Activated gamma-delta T cell treated with anti-CD3 and anti-CD28 coated beads, Interleukin-2, amount 50 U/mL, for 16 hours (primary cell): ENCODE measurements around the gene NCLN.
"Not testable (repeated sequence)": the region's sequence is repeated elsewhere in the genome, so short reads cannot be mapped to it uniquely, and the experiment has no call there.

Source experiments
- DNase-seq: peaks from one replicate; pipeline ENCODE4 v3.0.0-alpha.2; 2020; ENCODE audit warnings: low read depth

The NCLN gene

GRCh38 chr19:3183721-3184641, 1.7 kb upstream of the NCLN start:
- DNase-seq = no peak

- peak; percentile 52 for DNase-seq
Measured at GRCh38 chr19:3184847-3185460, 776 bp upstream of the NCLN start.

DNA sequence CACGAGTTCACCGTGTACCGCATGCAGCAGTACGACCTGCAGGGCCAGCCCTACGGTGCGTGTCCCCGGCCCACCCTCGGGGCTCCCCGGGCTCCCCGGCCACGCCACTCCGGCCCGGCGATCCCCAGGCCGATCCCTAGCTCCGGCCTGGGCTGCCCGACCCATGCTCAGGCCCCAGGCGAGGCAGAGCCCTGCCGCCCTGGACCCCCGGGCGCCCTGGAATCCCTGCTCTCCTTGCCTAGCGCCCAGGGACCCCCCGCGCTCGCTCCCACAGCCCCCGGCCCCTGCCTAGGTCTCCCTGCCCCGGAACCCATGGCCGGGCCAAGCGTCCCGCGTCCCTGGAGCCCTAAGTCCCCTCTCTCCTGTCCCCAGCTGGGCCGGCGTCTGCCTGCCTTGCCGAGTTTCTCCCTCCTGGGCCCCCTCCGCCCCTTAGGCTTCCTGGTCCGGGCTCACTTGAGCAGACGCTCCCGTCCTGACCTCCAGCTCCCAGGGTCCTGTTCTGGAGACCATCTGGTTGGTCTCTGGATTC, 494 bp downstream of the NCLN start:
- DNase-seq = no peak

DNA sequence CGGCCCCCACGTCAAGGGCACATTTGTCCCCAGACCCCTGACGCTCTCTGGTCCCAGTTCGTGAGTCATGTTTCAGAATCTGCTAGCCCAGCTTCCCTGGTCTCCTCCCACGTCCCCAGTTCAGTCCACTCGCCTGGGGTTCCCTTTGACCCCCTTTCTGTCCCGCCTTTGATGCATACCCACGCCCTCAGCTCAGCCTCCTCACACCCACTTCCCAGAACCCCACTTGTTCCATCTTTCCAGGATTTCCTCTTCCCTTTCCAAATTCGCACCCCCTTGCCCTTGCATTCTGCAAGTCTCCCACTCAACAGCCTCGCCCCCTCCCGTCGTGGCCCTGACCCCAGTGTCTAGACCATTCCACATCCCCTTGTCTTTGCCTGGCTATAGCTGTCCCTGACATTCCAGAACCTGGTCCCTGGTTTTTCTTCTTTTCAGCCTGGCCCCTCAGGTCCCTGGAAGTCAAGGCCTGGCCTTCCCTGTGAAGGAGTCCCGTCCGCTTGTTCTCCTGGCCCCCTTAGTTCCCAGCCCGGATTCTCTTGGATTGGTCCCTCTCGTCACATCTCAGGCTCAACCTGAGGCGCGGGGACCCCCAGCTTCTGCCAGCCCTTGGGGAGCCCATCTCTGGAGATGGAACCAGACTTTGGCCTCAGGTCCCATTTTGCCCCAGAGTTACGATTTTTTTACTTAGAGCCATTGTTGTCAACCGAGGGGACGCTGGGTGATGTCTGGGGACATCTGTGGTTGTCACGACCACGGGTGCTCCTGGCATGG, 1.3 kb downstream of the NCLN start:
- DNase-seq = no peak

DNA sequence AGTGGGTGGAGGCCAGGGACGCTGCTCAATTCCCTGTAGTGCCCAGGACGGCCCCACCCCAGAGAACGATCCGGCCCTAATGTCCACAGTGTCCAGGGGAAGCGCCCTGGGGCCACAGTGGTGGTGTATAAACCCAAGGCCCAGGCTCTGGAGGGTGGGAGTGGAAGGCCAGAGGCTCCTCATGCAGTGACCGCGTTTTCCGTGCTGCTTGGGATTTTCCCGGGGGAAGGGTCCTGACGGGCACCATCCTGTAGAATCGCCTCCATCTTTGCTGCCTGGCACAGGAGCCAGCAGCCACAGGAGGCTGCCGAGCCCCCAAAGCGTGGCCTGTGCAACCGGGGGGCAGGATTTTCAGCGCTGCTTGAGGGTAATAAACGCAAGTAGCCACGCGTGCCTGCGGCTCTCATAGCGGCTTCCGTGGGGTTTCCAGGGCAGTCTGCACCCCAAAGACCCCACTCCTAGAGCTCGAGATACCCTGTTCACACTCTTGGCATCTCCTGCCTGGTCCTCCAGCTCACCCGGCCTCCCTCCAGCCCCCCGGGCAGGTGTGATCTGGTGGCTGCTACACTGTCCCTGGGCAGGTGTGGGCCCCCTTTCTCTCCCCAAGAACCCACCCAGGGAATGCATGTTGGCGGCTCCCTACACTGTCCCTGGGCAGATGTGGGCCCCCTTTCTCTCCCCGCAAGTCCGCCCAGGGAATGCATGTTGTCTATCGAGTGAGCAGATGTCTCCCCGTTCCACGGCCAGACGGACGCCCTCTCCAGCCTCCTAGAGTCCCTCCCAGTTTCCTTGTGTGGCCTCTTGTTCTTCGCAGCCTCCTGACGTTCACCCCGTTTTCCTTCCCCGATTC, 2.2 kb downstream of the NCLN start:
- DNase-seq = no peak

DNA sequence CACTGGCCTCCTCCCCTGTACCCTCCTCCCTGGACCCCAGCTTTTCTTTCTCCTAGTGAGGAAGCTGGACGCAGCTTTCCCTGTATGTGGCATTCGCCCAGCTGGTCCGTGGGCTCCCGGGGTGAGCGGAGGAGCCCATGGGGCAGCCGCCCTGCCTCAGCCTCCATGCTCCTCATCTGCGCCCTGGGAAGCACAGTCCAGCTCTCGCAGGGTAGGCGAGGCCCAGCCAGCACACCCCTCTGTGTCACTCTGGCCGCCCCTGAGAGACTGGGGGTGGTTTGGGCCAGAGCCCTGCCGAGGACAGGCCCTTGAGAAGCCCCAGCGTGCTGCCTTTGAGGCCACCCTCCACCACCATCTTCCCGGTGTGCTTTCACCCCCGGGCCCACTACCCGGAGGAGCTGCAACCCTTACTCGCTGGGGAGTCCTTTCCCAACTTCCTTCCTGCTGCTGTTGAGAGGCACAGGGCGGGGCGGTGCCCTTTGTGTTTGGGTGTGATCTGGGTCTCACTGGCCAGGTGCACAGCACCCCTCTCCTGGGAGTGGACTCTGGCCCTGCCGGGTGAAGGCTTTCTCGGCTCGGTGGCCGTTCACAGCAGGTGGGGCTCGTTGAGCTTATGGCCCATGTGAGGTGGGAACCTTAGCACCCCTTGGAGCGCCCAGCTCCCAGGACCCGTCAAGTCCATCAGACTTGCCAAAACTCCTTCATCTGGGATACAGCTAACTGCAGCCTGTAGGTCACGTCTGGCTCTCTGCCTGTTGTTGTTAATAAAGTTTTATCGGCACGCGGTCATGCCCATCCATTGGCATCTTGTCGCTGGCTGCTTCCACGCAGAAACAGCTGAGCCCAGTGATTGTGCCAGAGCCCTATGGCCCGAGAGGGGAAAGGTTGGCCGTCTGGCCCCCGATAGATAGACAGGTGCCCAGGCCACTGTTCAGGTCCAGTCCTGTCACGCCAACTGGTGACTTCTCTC, 3.2 kb downstream of the NCLN start:
- DNase-seq = no peak

GRCh38 chr19:3189702-3190469, 4.2 kb downstream of the NCLN start:
- DNase-seq = no peak

DNA sequence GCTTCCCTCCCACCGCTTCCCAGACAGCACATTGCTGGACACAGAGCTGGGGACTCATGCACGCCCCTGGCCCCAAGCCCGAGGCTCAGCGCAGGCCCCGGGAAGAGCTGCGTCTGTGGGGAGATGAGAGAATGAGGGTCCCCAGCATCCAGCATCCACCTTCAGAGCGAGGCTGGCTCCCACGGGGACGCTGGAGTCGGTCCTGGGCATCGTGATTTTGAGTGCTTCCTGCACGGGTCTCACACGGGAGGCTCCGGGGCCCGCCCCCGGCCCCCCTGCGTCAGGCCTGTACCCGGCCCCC, 4.7 kb downstream of the NCLN start:
- no peak for DNase-seq

DNA sequence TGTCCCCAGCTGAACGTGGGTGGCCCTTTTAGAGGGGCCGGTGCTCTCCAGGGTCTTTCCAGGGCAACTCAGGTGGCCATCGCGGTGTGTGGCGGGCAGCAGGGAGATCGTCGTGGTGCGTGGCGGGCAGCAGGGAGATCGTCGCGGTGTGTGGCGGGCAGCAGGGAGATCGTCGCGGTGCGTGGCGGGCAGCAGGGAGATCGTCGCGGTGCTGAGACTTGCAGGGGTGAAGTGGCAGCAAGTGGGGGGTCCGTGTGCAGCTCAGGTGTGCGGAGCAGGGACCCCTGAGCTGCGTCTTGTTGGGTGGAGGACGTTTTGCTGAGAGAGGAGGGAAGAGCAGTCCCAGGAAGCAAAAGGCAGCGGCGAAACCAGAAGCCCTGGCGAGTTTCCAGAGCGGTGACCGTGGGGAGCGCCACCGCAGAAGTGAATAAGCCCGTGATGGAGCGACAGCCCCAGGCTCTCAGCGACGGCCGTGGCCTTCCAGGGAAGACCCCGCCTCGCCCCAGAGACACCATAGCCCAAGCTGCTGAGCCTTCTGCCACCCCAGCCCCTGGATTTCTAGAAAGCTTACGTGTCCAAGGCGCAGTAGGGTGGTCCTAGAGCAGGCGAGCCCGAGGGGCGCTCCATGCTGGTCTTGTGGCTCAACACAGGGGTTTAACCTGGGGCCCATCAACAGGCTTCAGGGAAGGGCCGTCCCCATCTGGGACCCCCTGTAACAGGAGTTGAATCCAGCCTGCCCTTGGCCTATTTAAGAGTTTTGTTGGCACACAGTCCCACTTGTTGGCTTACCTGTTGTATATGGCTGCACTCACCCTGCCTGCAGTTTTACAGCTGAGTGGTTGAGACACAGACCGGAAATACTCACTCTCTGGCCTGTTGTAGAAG, 5.4 kb downstream of the NCLN start:
- DNase-seq = no peak

- not testable (repeated sequence) for DNase-seq
Measured at GRCh38 chr19:3191806-3192104, 6.0 kb downstream of the NCLN start.

DNA sequence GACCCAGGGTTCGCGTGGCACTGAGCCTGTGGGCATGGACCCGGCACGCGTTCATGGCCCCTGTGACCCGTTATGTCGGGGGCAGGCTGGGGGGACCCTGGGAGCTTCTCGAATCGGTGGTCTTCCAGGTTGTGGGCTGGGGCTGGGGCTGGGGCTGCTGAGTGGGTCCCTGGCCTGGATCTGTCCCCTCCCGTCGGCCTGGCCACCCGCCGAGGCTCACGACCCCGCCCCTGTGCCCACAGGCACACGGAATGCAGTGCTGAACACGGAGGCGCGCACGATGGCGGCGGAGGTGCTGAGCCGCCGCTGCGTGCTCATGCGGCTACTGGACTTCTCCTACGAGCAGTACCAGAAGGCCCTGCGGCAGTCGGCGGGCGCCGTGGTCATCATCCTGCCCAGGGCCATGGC, 6.5 kb downstream of the NCLN start:
- no peak for DNase-seq

DNA sequence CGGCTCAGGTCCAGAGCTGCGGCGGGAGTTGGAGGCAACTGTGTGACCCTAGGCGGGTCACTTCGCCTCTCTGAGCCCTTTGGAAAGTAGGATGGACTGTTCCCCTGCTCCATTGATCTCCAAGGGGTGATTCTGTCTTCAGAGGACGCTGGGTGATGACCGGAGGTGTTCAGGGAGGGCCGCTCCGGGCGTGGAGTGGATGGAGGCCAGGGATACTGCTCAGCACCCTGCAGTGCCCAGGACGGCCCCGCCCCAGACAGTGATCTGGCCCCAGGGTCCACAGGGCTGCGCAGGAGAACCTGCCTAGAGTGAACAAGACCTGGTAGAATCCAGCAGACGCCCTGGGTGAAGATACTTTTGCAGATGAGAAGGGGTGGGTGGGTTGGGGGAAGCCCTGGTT, 7.0 kb downstream of the NCLN start:
- DNase-seq = no peak

DNA sequence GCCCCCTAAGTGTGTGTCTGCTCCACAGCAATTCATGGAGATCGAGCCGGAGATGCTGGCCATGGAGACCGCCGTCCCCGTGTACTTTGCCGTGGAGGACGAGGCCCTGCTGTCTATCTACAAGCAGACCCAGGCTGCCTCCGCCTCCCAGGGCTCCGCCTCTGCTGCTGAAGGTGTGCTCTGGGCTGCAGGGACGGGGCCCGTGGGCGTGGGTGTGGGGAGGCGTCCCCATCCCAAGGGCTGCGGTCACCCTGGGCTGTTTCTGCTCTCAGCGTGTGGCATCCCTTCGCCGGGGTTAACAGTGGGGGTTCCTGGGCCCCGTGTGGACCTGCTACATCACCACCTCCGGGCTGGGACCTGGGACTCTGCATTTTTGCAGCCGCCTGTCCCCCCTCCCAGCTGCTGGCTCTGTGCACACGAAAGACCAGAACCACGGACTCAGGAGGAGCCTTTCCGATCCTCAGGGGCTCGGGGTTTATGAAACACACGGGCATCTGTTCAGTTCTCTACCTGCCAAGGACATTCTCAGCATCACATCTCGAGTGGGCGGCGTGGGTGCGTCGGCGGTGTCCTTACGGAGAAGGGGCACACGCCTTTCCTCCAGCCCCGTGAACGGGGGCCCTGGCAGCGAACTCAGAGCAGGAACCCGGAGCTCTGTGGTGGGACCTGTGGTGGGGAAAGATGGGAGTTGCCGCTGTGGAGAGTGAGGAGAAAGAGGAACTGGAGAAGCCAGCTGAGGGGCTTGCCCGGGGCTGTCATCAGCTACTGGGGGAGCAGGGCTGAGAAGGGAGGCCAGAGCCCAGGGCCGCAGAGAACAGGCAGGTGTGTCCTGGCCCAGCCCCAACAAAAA, 7.8 kb downstream of the NCLN start:
- DNase-seq = no peak

DNA sequence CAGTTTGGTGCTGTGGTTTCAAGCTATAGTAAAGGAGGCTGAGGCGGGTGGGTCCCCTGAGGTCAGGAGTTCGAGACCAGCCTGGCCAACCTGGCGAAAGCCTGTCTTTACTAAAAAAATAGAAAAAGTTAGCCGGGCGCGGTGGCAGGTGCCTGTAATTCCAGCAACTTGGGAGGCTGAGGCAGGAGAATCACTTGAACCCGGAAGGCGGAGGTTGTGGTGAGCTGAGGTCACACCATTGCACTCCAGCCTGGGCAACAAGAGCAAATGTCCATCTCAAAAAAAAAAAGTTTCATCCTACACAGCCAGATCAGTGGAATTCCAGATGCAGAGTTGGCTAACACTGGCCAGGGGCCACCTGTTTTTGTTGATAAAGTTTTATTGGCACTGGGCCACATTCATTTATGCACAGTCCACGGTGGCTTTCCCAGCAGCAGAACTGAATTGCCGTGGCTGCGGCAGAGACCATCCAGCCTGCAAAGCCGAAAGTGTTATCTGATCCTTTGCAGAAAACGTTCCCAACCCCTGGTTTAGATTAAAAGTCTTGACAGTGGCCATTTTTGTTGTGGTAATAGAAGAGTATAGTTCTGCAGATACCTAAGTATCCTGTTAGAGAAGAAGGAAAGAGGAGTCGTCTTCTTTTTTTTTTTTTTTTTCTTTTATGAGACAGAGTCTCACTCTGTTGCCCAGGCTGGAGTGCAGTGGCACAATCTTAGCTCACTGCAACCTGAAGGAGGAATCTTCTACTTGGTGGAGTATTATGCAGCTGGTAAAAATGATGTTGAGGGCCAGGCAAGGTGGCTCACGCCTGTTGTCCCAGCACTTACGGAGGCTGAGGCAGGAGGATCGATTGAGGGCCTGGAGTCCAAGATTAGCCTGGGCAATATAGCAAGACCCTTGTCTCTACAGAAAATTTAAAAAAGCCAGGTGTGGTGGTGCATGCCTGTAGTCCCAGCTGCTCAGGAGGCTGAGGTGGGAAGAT, 8.7 kb downstream of the NCLN start:
- no peak for DNase-seq

DNA sequence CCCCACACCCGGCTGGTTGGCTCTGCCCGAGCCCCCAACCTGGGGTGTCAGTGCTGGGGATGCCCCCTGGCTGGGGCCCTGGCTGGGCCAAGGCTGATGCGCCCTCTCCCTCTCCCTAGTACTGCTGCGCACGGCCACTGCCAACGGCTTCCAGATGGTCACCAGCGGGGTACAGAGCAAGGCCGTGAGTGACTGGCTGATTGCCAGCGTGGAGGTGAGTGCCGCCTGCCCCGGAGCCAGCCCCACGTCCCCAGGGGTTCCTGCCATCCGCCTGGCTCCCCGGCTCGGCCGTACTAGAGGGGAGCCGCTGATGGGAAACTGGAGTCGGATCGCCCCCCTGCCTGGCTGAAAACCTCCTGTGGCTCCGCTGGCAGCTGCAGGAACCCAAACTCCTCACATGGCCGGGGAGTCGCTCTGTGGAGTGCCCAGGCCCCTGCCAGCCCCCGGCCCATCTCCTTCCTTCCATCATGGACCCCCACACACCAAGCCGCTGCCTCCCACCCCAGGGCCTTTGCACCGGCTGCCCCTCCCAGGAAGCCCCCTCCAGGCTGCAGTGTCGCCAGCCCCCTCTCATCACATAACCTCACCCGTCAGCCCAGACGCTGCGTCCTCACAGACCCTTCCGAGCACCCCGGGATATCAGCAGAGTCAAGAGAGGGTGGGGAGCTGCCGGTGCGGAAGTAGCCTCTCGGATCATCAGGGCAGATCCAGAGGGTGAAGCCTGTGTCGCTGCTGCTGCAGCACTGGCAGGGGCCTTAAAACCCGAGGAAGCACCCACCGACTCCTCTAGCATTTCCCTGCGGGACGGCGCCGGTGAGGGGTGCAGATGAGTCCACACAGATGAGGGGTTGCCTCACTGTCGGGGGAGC, 10.6 kb downstream of the NCLN start:
- no peak for DNase-seq

GRCh38 chr19:3196933-3197205, 11.1 kb downstream of the NCLN start:
- no peak for DNase-seq
